ENCODE measurements around the gene DPP6.

- TF ChIP-seq SUZ12 (IDR thresholded peaks at IDR 0.05) (no peak), TARDBP (IDR thresholded peaks at IDR 0.05) (no peak), ARNT (IDR thresholded peaks at IDR 0.05) (no peak), ZNF384 (IDR thresholded peaks at IDR 0.05) (no peak), LEF1 (IDR thresholded peaks at IDR 0.05; ENCODE audit: borderline replicate concordance) (no peak), HDGF (IDR thresholded peaks at IDR 0.05; ENCODE audit: borderline replicate concordance) (no peak), SP1 (IDR thresholded peaks at IDR 0.05) (no peak), ELF4 (IDR thresholded peaks at IDR 0.05) (no peak)
- TF ChIP-seq, protein P1, sequence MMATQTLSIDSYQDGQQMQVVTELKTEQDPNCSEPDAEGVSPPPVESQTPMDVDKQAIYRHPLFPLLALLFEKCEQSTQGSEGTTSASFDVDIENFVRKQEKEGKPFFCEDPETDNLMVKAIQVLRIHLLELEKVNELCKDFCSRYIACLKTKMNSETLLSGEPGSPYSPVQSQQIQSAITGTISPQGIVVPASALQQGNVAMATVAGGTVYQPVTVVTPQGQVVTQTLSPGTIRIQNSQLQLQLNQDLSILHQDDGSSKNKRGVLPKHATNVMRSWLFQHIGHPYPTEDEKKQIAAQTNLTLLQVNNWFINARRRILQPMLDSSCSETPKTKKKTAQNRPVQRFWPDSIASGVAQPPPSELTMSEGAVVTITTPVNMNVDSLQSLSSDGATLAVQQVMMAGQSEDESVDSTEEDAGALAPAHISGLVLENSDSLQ (IDR thresholded peaks at IDR 0.05) = no peak
Observed at GRCh38 chr7:154693661-154694060, 641.5 kb downstream of the DPP6 start.

Data from HEK293T (cell line).